Cardiac fibroblast (primary cell): ENCODE measurements around the gene POLR1A.
A peak's percentile ranks its signal among the peaks of the same experiment; 100 is the strongest.

Experiments used
- DNase-seq, 2 donors: peaks; one replicate each; pipeline versions ENCODE4 v3.0.0 to v3.0.0-alpha.2; 2010; ENCODE audit warnings: low read depth in 2 of 2
- H3K4me3 ChIP-seq, 2 donors: replicated peaks in 1 of 2; 1 replicate in 1 of 2; 2 replicates in 1 of 2; pipeline ENCODE4 v1.5.1; 2011; ENCODE audit warnings: low read depth in 2 of 2, low read length in 2 of 2, mild to moderate bottlenecking in 2 of 2, moderate library complexity in 1 of 2
- CTCF ChIP-seq: IDR thresholded peaks from one replicate; pipeline ENCODE4 v1.5.1; 2011; ENCODE audit warnings: low read depth, mild to moderate bottlenecking, low read length, inconsistent platforms

Gene POLR1A

GRCh38 chr2:86019121-86019520, 86.6 kb downstream of the POLR1A start:
- no peak for DNase-seq
- no peak overlapping the region for H3K4me3 ChIP-seq
- no peak for TF ChIP-seq CTCF

- H3K4me3 ChIP-seq: no peak overlapping the region
- DNase-seq: peak in 1 of 2 donors; percentile 57
- TF ChIP-seq CTCF: no peak
Observed at GRCh38 chr2:86017901-86018896, 87.5 kb downstream of the POLR1A start.

GRCh38 chr2:86016581-86016980, 89.1 kb downstream of the POLR1A start:
- DNase-seq: no peak
- H3K4me3 ChIP-seq: no peak overlapping the region
- TF ChIP-seq CTCF: no peak

GRCh38 chr2:86015699-86016098, 90.0 kb downstream of the POLR1A start:
- TF ChIP-seq CTCF: no peak
- no peak overlapping the region for H3K4me3 ChIP-seq

GRCh38 chr2:86015006-86015405, 90.7 kb downstream of the POLR1A start:
- no peak for TF ChIP-seq CTCF
- H3K4me3 ChIP-seq: no peak overlapping the region

More at GRCh38 chr2:86015699-86016098, 90.0 kb downstream of the POLR1A start:
- no peak for DNase-seq

GRCh38 chr2:86014493-86014892, 91.2 kb downstream of the POLR1A start:
- no peak for DNase-seq
- no peak overlapping the region for H3K4me3 ChIP-seq
- no peak for TF ChIP-seq CTCF

More at GRCh38 chr2:86015006-86015405, 90.7 kb downstream of the POLR1A start:
- DNase-seq: no peak
